Neural progenitor cell (in vitro differentiated cells): ENCODE measurements around the gene NCKIPSD.

Experiments used
- CTCF ChIP-seq: fragments of 200-600 bp; sonication (generic); IDR thresholded peaks from 2 replicates; pipeline ENCODE4 v1.5.1; 2017; ENCODE audit warnings: antibody characterized with exemption, mild to moderate bottlenecking
- EZH2 ChIP-seq: fragments of 200-600 bp; sonication (generic); IDR thresholded peaks from 2 replicates; pipeline ENCODE4 v1.6.1; 2017; ENCODE audit warnings: antibody characterized with exemption, mild to moderate bottlenecking, moderate library complexity
- EZH2phosphoT487 ChIP-seq: fragments of 200-600 bp; sonication (generic); IDR thresholded peaks from 2 replicates; pipeline ENCODE4 v1.6.1; 2017; ENCODE audit warnings: antibody characterized with exemption

DNA sequence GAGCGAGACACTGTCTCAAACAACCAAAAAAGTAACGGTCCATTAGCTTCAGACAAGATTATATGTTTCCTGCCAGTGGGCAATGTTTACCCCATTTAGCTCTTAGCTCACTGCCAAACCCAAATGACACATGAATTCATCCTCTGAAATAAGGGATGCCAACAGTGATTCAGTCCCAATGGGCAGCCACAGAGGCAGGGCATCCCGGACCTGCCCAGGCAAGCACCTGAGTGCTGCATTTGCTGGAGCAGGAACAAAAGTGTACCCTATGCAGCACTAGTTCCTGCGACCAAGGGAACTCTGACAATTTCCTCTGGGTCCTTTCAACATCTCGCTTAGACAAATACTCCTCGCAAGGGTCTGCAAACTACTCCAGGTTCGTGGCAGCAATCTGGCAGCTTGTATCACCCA, 23.3 kb upstream of the NCKIPSD start:
- TF ChIP-seq CTCF (no peak), EZH2 (no peak), EZH2phosphoT487 (no peak)
